GM18868 (cell line): Measurements from ENCODE around the gene PRDM16.

Source experiments
- ATAC-seq: cut with Tn5 transposase; IDR thresholded peaks from one replicate; pipeline ENCODE4 v1.9.1; 2021; ENCODE audit warnings: mild to moderate bottlenecking, moderate library complexity; ENCODE audit not compliant: unreplicated experiment

PRDM16 gene

DNA sequence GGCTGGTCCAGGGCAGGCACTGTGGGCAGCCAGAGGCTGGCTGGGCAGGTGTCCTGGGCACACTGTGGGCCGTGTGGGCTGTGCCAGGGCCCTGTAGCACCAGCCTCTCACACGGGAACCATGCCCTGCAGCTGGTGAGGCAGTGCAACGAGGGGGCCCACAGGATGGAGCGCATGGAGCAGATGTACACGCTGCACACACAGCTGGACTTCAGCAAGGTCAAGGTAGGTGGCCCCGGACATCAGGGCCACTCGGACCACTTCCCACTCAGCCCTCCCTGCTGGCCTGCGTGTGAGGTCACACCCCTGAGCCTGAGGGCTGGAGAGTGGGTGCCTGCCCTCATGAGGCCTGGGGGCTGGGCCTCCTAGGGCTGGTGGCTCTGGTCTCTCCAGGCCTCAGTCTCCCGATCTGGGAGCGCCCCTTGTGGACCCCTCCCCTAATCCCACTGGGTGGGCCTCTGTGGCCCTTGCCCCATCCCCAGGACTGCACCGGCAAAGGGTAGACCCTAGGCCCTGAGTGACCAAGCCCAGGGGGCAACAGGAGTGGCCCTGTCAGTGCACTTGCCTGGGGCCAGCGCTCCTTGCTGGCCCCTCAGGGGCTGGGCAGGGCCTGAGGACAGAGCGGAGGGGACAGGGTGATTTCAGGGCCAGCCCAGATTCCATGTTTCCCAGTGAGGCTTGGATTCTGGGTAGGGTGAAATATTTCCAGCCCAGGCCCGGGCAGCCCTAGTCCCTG is 407.0 kb downstream of the PRDM16 start:
- no peak for ATAC-seq

DNA sequence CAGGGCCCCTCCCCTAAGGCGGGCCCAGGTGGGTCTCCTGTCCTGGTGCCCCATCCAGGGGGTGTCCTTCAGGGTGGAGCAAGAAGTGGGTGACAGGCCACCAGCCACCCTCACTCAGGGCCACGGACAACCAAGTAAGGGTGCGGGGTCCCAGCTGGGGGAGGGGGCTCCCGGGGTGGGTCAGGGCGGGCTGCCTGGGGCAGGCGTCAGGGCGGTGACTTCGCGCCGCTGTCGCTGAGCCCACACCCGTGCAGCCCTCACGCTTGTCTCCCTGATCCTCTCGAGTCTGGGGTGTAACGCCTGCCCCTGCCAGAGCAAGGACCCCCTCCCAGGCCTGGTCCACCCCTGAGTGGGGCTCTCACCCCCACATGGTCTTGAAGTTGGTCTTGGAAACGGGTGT is 407.7 kb downstream of the PRDM16 start:
- ATAC-seq = no peak

DNA sequence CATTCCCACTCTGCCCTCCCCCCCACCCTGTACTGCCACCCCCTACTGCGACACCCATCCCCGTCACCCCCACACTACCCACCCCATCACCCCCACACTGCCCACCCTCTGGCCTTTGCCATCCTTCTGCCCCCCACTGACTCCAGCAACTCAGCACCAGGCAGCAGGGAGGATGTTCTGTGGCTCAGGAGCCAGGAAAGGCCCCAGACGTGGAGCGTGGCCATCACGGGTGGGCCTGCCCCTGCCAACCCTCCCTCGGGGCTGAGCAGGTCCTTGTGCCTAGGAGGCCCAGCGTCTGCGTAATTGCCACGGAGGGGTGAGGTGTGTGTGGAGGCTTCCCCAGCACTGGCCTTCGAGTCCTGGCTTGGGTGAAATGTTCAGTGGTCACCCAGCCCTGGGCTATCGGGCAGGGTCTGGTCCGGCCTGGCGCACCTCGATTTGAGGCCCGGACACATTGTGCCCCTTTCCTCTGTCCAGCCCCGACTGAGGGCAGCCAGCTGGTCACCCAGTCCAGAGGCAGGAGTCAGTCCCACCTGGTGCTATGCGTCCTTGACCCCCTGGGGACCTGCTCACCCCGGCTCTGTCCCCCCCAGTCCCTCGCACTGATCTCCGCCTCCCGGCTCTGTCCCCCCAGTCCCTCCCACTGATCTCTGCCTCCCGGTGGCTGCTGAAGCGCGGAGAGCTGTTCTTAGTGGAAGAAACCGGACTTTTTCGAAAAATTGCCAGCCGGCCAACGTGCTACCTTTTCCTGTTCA is 408.4 kb downstream of the PRDM16 start:
- no peak for ATAC-seq

DNA sequence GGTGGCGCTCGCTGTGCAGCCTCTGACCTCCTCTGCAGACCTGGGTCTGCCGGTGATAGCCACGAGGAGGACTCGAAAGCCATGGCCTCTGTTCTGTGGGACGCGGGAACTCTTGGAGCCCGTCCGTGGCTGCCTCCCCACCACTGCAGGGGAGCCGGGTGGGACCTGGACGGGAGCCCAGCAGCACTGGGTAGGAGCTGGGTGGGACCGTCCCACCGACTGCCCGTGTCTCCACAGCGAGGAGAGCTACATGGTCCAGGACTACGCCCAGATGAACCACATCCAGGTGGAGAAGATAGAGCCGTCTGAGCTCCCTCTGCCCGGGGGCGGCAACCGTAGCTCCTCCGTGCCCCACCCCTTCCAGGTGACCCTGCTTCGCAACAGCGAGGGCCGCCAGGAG is 409.2 kb downstream of the PRDM16 start:
- ATAC-seq = no peak

DNA sequence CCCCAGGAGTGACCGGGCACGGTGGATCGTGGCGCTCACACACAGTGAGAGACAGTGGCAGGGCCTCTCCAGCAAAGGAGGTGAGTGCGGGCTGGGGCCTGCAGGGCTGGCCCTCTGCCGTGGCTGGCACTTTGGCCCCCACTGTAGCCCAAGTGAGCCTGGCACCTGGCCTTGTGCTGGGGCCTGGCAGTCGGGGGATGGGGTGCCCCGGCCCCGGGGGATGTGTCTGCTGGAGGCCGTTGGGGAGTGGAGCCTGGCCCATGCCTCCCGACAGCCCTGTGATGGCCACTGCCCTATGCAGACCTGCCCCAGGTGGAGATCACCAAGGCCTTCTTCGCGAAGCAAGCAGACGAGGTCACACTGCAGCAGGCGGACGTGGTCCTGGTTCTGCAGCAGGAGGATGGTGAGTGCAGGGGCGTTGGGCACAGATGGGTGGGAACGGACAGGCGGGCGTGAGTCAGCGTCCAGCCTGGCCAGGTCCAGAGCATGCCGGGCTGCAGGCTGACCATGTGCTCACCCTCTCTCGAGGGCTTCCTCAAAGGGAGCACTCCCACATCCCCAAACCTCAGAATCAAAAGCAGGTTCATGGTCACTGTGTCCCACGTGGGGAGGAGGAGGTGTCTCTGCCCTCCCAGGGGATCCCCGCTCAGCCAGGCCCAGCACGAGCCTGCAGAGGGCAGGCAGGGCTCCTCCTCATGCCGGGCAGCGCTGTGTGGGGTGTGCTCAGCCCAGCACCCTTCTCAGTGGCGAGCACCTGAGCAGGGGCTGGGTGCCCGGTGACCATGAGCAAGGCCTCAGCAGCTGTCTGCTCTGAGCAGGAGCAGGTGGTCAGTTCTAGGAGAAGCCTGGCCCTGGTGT is 410.7 kb downstream of the PRDM16 start:
- no peak for ATAC-seq

DNA sequence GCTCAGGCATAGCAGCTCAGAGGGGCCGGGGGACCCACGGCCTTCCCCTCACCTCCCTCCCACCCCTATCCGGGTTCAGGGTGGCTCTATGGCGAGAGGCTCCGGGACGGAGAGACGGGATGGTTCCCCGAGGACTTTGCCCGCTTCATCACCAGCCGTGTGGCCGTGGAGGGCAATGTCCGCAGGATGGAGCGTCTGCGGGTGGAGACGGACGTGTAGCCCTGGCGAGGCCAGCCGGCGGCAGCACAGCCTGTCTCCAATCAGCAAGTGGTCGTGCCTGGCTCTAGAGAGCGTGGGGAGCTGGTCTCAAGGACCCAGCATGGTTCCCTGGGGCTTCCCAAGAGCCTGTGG is 411.3 kb downstream of the PRDM16 start:
- no peak for ATAC-seq

DNA sequence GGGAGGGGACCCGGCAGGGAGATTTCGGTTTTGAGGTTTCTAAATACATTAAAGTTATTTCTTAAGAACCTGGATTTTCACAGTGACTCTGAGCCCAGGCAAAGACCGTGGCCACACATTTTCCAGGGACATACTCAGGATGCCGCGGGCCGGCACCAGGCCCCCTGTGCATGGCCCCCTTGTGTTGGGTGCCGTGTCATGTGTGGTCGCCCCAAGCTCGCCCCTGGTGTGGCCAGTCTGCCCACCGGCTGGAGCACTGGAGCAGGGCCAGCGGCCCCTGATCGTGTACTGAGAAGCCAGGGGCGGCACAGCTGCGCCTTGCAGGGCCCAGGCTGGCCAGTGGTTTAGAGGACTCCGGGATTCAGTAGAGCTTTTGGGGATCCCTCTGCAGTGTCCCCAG is 412.0 kb downstream of the PRDM16 start:
- no peak for ATAC-seq

DNA sequence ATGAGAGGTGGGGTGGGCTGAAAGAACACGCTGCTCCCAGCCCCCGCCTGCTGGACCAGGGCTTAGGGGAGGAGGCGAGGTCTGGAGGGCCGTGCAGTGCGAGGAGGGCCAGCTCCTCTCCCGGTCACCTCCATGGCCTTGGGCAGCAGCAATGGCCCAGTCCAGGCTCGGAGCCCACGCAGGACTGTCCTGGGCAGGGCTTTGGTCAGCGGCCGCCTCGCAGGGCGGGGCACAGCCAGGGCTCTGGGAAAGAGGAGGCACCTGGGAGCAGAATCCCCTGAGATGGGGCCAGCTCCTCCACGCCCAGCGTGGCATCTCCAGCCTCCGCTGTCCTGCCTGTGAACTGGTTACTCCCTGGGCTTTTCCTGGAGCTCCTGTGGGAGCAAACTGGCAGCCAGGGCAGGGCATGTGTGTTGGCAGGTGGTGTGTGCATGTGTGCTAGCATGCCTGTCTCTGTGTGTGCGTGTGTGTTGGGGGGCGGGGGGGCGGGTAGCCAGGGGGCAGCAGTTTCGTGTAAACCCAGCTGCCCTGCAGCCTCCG is 412.9 kb downstream of the PRDM16 start:
- no peak for ATAC-seq

DNA sequence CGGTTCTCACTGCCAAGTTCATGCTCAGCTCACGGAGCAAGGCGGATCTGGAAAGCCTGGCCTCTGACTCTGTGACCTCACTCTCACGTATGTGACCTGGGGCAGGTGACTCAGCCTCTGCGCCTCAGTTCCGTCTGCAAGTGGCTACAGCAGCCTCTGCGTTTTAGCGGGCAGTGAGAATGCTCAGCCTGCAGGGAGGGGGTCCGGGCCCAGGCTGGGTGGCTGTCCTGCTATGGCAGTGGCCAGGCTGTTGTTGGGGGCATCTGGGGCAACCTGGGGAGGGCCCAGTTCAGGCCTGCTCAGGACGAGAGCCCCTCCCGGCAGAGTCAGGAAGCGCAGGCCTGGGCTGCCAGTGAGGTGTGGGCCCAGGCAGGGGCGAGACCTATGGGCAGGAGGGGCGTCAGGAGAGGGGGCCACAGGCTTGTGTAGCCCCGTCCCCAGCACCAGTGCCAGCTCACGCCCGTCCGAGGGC is 413.4 kb downstream of the PRDM16 start:
- no peak for ATAC-seq

DNA sequence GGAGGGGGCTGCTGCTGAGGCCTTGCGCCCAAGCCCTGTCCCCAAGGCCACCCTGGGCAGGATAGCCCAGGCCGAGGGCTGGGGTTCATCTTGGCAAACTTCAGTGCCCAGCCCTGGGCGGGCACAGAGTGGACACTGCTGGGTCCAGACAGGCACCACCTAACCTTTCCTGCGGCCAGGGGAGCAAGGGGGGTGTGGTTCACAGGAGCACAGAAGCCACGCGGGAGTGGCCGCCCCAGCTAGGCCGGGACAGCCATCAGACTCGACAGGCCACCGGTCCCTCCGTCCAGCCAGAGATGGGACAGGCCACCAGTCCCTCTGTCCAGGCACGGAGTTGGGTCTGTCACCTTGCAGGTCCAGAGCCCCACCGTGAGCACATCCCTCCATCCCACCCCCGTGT is 414.4 kb downstream of the PRDM16 start:
- ATAC-seq = no peak

DNA sequence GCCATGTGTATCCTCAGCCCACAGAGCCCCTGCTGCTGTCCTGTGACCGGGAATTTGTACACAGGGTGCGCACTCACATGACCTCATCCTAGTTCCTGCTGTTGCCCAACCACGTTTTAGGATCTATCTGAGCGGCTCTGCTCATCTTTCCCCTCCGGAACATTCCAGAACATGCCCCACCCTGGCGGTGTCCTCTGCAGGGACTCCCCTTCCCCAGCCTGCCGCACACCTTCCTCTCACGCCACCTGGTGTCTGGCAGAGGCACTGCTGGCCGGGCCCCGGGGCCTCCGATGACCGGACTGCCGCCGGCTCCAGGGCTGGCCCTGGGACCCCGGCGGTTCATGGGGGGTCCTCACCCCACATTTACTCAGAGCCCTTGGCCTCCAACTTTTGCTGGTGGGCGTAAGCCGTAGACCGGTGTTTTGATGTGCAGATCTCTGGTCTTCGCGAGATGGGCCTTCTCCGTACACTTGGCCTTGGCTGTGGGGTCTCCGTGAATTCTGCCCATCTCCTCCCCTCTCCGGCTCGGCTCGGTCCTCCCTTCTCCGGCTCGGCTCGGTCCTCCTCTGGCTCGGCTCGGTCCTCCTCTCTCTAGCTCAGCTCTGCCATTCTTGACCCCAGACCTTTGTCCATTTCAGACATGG is 414.9 kb downstream of the PRDM16 start:
- ATAC-seq = no peak

DNA sequence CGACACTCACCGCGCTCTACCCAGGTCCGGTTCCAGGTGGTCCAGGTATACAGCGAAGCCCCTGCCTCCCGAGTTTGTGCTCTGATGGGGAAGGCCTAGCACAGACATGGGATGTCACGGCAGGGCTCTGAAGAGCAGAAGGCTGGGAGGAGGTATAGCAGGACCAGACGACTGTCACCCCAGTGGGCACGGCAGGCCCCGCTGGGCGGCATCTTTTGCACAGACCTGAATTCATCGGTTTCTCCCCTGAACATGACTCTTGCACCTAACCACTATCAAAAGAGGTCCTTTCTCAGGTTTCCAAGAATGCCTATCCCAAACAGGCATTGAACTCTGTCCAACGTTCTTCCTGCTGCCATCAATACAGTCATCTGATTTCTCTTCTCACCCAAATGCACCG is 416.0 kb downstream of the PRDM16 start:
- ATAC-seq = no peak
